ENCODE results near the gene JAG1. TPM values are rescaled to one million over a fixed set of nuclear protein-coding genes. Genes with fewer than 3 reads are reported as not detected.
A peak's percentile ranks its signal among the peaks of the same experiment; 100 is the strongest.

The JAG1 gene
- polyA plus RNA-seq, 2 of the 4 experiments (the other 2 are of a cell fraction) = 80.9 to 90.0 TPM

GRCh38 chr20:10651227-10651990 is 22.4 kb downstream of the JAG1 start:
- H3K4me3 ChIP-seq = no peak overlapping the region
- H3K4me1 ChIP-seq = peaks cover 26% of the 10 kb centered on the region; the same call in 2 of the 3 replicates
- TF ChIP-seq CBX2 (IDR thresholded peaks at IDR 0.05; ENCODE audit: borderline replicate concordance, low read depth) (no peak), SREBF2 (IDR thresholded peaks at IDR 0.05) (no peak), ESRRA (IDR thresholded peaks at IDR 0.05; ENCODE audit: borderline replicate concordance, low read length) (no peak), RAD21 (conservative IDR thresholded peaks at IDR 0.05 in 1 of 2, IDR thresholded peaks at IDR 0.05 in 1 of 2) (peak in 1 of 2 experiments; percentile 14; a peak in 1 of 5 replicates), ATOH8 (CRISPR knock-in tag; IDR thresholded peaks at IDR 0.05; ENCODE audit: low read depth) (no peak), MAZ (IDR thresholded peaks at IDR 0.05; ENCODE audit: borderline replicate concordance, low read depth, low read length) (no peak), BHLHE40 (IDR thresholded peaks at IDR 0.05; ENCODE audit: low read depth, low read length) (no peak), HOXB13 (CRISPR knock-in tag; IDR thresholded peaks at IDR 0.05; ENCODE audit: low read depth) (no peak), HDAC2 (IDR thresholded peaks at IDR 0.05) (no peak), NFE2L2 (conservative IDR thresholded peaks at IDR 0.05; ENCODE audit: low read length) (no peak), POLR2AphosphoS2 (conservative IDR thresholded peaks at IDR 0.05; ENCODE audit: low read length) (0 out of 2 replicates have a peak, but pooled peaks have one; percentile 45), CHD2 (IDR thresholded peaks at IDR 0.05; ENCODE audit: low read length, partially characterized antibody) (no peak), HES2 (IDR thresholded peaks at IDR 0.05) (no peak), ZNF302 (CRISPR knock-in tag; IDR thresholded peaks at IDR 0.05) (no peak)
- ChIA-PET POLR2A (no interaction called here), CTCF (interaction anchor here (1.2 to 4.1 kb wide), 5 partner anchors 12 to 892 kb away, joined by 3 to 19 read pairs (median 4); no protein-coding TSS in a partner anchor)
- H3K4me2 ChIP-seq = no peak overlapping the region
- H3K9me3 ChIP-seq = no peaks in the 10 kb centered on the region
- ATAC-seq = peak in 1 of 2 experiments; percentile 19; a peak in 3 of 6 replicates
- no peak for DNase-seq (ENCODE audit: low read depth in 1 of 2, low spot score in 1 of 2)
- no peak for FAIRE-seq
- 0 out of 6 replicates have a peak overlapping the region, but pooled peaks of 1 of the 2 experiments have one; percentile 2 for H3K27ac ChIP-seq
- WGBS (ENCODE audit: missing lambda C conversion rate) = 92% methylated on average over 15 of the region's 15 CpGs

GRCh38 chr20:10649797-10650160 is 24.0 kb downstream of the JAG1 start:
- H3K4me1 ChIP-seq = peaks cover 11% of the 10 kb centered on the region; the same call in 2 of the 3 replicates
- FAIRE-seq = no peak
- WGBS (ENCODE audit: missing lambda C conversion rate) = 87% methylated on average over 3 of the region's 3 CpGs
- no peaks in the 10 kb centered on the region for H3K9me3 ChIP-seq
- ChIA-PET CTCF (interaction anchor here (1.0 to 4.1 kb wide), 6 partner anchors 10 to 1033 kb away, joined by 3 to 19 read pairs (median 5); no protein-coding TSS in a partner anchor), POLR2A (interaction anchor here (1.2 kb wide), 1 partner anchor 22 kb away, joined by 3 read pairs; no protein-coding TSS in a partner anchor)
- H3K4me3 ChIP-seq = no peak overlapping the region
- no peak overlapping the region for H3K4me2 ChIP-seq
- TF ChIP-seq E2F6 (IDR thresholded peaks at IDR 0.05; ENCODE audit: borderline replicate concordance, low read depth) (no peak), ESRRA (IDR thresholded peaks at IDR 0.05; ENCODE audit: borderline replicate concordance, low read length) (no peak), TP53 (CRISPR knock-in tag; IDR thresholded peaks at IDR 0.05) (no peak), USF2 (IDR thresholded peaks at IDR 0.05) (no peak), MAFK (IDR thresholded peaks at IDR 0.05; ENCODE audit: partially characterized antibody) (no peak), RAD21 (conservative IDR thresholded peaks at IDR 0.05 in 1 of 2, IDR thresholded peaks at IDR 0.05 in 1 of 2) (no peak), MYC (IDR thresholded peaks at IDR 0.05; ENCODE audit: borderline replicate concordance, low read length) (no peak)
- DNase-seq (ENCODE audit: low read depth in 1 of 2, low spot score in 1 of 2) = no peak
- no peak for ATAC-seq
- H3K27ac ChIP-seq = no peak overlapping the region
